GM21528 (cell line): ENCODE data around the gene ADGRG4.

ENCODE experiments used
- ATAC-seq: cut with Tn5 transposase; IDR thresholded peaks from one replicate; pipeline ENCODE4 v1.9.1; 2021; ENCODE audit warnings: mild to moderate bottlenecking, moderate library complexity; ENCODE audit not compliant: unreplicated experiment, low FRiP score

ADGRG4 gene

GRCh38 chrX:136291824-136292223 lies 8.9 kb upstream of the ADGRG4 start:
- ATAC-seq, result no peak

- no peak for ATAC-seq
These were observed 8.1 kb upstream of the ADGRG4 start for GRCh38 chrX:136292656-136293055.

GRCh38 chrX:136295380-136295779 lies 5.4 kb upstream of the ADGRG4 start:
- ATAC-seq, result no peak

GRCh38 chrX:136303041-136303440 lies 2.3 kb downstream of the ADGRG4 start:
- no peak for ATAC-seq

- ATAC-seq, result no peak
These were observed 3.7 kb downstream of the ADGRG4 start for GRCh38 chrX:136304493-136304892.

GRCh38 chrX:136306182-136306581 lies 5.4 kb downstream of the ADGRG4 start:
- no peak for ATAC-seq

GRCh38 chrX:136307471-136307870 lies 6.7 kb downstream of the ADGRG4 start:
- ATAC-seq, result no peak

GRCh38 chrX:136310411-136310810 lies 9.6 kb downstream of the ADGRG4 start:
- ATAC-seq, result no peak

GRCh38 chrX:136318156-136318555 lies 17.4 kb downstream of the ADGRG4 start:
- ATAC-seq, result no peak

GRCh38 chrX:136318895-136319597 lies 18.3 kb downstream of the ADGRG4 start:
- no peak for ATAC-seq

GRCh38 chrX:136319600-136319999 lies 18.8 kb downstream of the ADGRG4 start:
- no peak for ATAC-seq

GRCh38 chrX:136321532-136321931 lies 20.8 kb downstream of the ADGRG4 start:
- no peak for ATAC-seq

- ATAC-seq, result no peak
These were observed 21.3 kb downstream of the ADGRG4 start for GRCh38 chrX:136322064-136322463.

GRCh38 chrX:136325377-136325776 lies 24.6 kb downstream of the ADGRG4 start:
- no peak for ATAC-seq

- no peak for ATAC-seq
These were observed 28.2 kb downstream of the ADGRG4 start for GRCh38 chrX:136328933-136329332.

- ATAC-seq, result no peak
These were observed 35.9 kb downstream of the ADGRG4 start for GRCh38 chrX:136336623-136337022.

- ATAC-seq, result no peak
These were observed 38.9 kb downstream of the ADGRG4 start for GRCh38 chrX:136339702-136340101.

GRCh38 chrX:136344320-136344719 lies 43.6 kb downstream of the ADGRG4 start:
- no peak for ATAC-seq

- ATAC-seq, result no peak
These were observed 45.7 kb downstream of the ADGRG4 start for GRCh38 chrX:136346506-136346905.

- no peak for ATAC-seq
These were observed 46.9 kb downstream of the ADGRG4 start for GRCh38 chrX:136347706-136348105.

- ATAC-seq, result no peak
These were observed 52.8 kb downstream of the ADGRG4 start for GRCh38 chrX:136353526-136354093.

- ATAC-seq, result no peak
These were observed 53.4 kb downstream of the ADGRG4 start for GRCh38 chrX:136354201-136354600.
